IMR-90 (cell line): Measurements from ENCODE around the gene LAS1L. TPM values are rescaled to one million over a fixed set of nuclear protein-coding genes. Genes with fewer than 3 reads are reported as not detected.

Experiments
- ATAC-seq: fragments of 200-7000 bp; cut with Tn5 transposase; 2 replicates; pipeline ENCODE4 v1.9.1; 2020; ENCODE audit warnings: low read depth, mild to moderate bottlenecking, moderate library complexity
- BruUV-seq: library from RNA; stranded (reverse); fragments of 400-500 nt; replicated peaks from 2 replicates; lab custom pipeline; 2021; lab: Mats Ljungman, UMichigan
- CTCF ChIA-PET: fragments of 300-600 bp; formaldehyde crosslinking; extraction: SDS; loops from one replicate; lab custom pipeline; 2021; ENCODE audit warnings: antibody characterized with exemption; lab: Yijun Ruan, JAX
- POLR2A ChIA-PET: fragments of 300-600 bp; sonication (Branson Sonifier 250); formaldehyde crosslinking; loops from one replicate; lab custom pipeline; 2022; ENCODE audit warnings: antibody characterized with exemption; ENCODE audit not compliant: unreplicated experiment; lab: Charles Lee
- DNase-seq: peaks from one replicate; pipeline ENCODE4 v3.0.0; 2013
- H2AFZ ChIP-seq: replicated peaks from 2 replicates; pipeline ENCODE3; 2013; ENCODE audit warnings: low read length, mild to moderate bottlenecking; ENCODE audit not compliant: poor library complexity
- H2AK5ac ChIP-seq: 2 replicates; pipeline ENCODE4 v1.6.1; 2013; ENCODE audit warnings: low read depth, low read length, inconsistent platforms
- H2AK9ac ChIP-seq: replicated peaks from 2 replicates; pipeline ENCODE3; 2013; ENCODE audit warnings: mild to moderate bottlenecking, low read depth, low read length, moderate library complexity; ENCODE audit not compliant: poor library complexity
- H2BK120ac ChIP-seq: 2 replicates; pipeline ENCODE4 v1.6.1; 2013; ENCODE audit warnings: low read depth, low read length, inconsistent platforms
- H2BK15ac ChIP-seq: 3 replicates; pipeline ENCODE4 v1.6.1; 2013; ENCODE audit warnings: low read depth, low read length, inconsistent platforms
- H2BK20ac ChIP-seq: 2 replicates; pipeline ENCODE4 v1.6.1; 2013; ENCODE audit warnings: low read depth, mild to moderate bottlenecking, inconsistent platforms, low read length, moderate library complexity
- H2BK5ac ChIP-seq: 2 replicates; pipeline ENCODE4 v1.6.1; 2013; ENCODE audit warnings: mild to moderate bottlenecking, low read depth, low read length, inconsistent platforms; ENCODE audit not compliant: poor library complexity, severe bottlenecking
- H3K14ac ChIP-seq: replicated peaks from 2 replicates; pipeline ENCODE4 v1.6.1; 2013; ENCODE audit warnings: low read depth, low read length, inconsistent platforms
- H3K18ac ChIP-seq: 2 replicates; pipeline ENCODE4 v1.6.1; 2013; ENCODE audit warnings: low read depth, low read length, control low read depth
- H3K23ac ChIP-seq: 2 replicates; pipeline ENCODE4 v1.6.1; 2013; ENCODE audit warnings: low read depth, low read length, inconsistent platforms
- H3K27ac ChIP-seq: 2 replicates; pipeline ENCODE4 v1.5.1; 2013; ENCODE audit warnings: mild to moderate bottlenecking, control low read depth, low read length; ENCODE audit not compliant: insufficient read depth
- H3K27me3 ChIP-seq: 2 replicates; pipeline ENCODE4 v1.6.1; 2013; ENCODE audit warnings: low read length; ENCODE audit not compliant: control insufficient read depth, insufficient read depth
- H3K36me3 ChIP-seq: 2 replicates; pipeline ENCODE4 v1.6.1; 2013; ENCODE audit warnings: low read length, mixed read lengths; ENCODE audit not compliant: control insufficient read depth, insufficient read depth
- H3K4ac ChIP-seq: 2 replicates; pipeline ENCODE4 v1.6.1; 2013; ENCODE audit warnings: low read depth, low read length, inconsistent platforms
- H3K4me1 ChIP-seq: 2 replicates; pipeline ENCODE4 v1.6.1; 2013; ENCODE audit warnings: low read length, mixed read lengths; ENCODE audit not compliant: control insufficient read depth, insufficient read depth
- H3K4me2 ChIP-seq: 2 replicates; pipeline ENCODE4 v1.6.1; 2013; ENCODE audit warnings: low read depth, mild to moderate bottlenecking, control low read depth, low read length, moderate library complexity
- H3K4me3 ChIP-seq: 2 replicates; pipeline ENCODE4 v1.5.1; 2013; ENCODE audit warnings: low read depth, mild to moderate bottlenecking, control low read depth, low read length, moderate library complexity; ENCODE audit not compliant: insufficient read depth
- H3K56ac ChIP-seq: 2 replicates; pipeline ENCODE4 v1.6.1; 2013; ENCODE audit warnings: low read length, inconsistent platforms; ENCODE audit not compliant: insufficient read depth; ENCODE audit errors: extremely low read depth
- H3K79me1 ChIP-seq, 2 experiments: 2 replicates each; pipeline ENCODE4 v1.6.1; 2013; ENCODE audit warnings: low read length in 2 of 2, inconsistent platforms in 1 of 2, low read depth in 1 of 2
- H3K9ac ChIP-seq: 2 replicates; pipeline ENCODE4 v1.6.1; 2013; ENCODE audit warnings: low read depth, low read length, control low read depth
- H3K9me1 ChIP-seq: 2 replicates; pipeline ENCODE4 v1.6.1; 2013; ENCODE audit warnings: low read length, inconsistent platforms; ENCODE audit not compliant: insufficient read depth
- H3K9me3 ChIP-seq: 2 replicates; pipeline ENCODE4 v1.6.1; 2013; ENCODE audit warnings: low read length; ENCODE audit not compliant: control insufficient read depth, insufficient read depth
- H4K20me1 ChIP-seq: 2 replicates; pipeline ENCODE4 v1.6.1; 2013; ENCODE audit warnings: low read length, inconsistent platforms; ENCODE audit not compliant: insufficient read depth
- H4K5ac ChIP-seq: 2 replicates; pipeline ENCODE4 v1.6.1; 2013; ENCODE audit warnings: mild to moderate bottlenecking, low read depth, low read length, control low read depth
- H4K8ac ChIP-seq, 2 experiments: 2 replicates each; pipeline ENCODE4 v1.6.1; 2013; ENCODE audit warnings: low read depth in 2 of 2, low read length in 2 of 2, control low read depth in 1 of 2, inconsistent platforms in 1 of 2
- H4K91ac ChIP-seq: 2 replicates; pipeline ENCODE4 v1.6.1; 2013; ENCODE audit warnings: low read depth, low read length, inconsistent platforms; ENCODE audit not compliant: insufficient read depth
- BHLHE40 ChIP-seq: fragments of 150-350 bp; IDR thresholded peaks from 2 replicates; pipeline ENCODE4 v1.6.1; 2016; ENCODE audit warnings: mild to moderate bottlenecking, low read depth, low read length
- CEBPB ChIP-seq: IDR thresholded peaks from 2 replicates; pipeline ENCODE4 v1.6.1; 2012; ENCODE audit warnings: low read depth, low read length, improper control_type of control experiment
- CHD1 ChIP-seq: IDR thresholded peaks from 2 replicates; pipeline ENCODE4 v1.6.1; 2012; ENCODE audit warnings: low read depth, low read length, improper control_type of control experiment
- CTCF ChIP-seq: conservative IDR thresholded peaks from 2 replicates; pipeline ENCODE4 v1.5.1; 2012; ENCODE audit warnings: mild to moderate bottlenecking, low read depth, low read length, improper control_type of control experiment
- ELK1 ChIP-seq: fragments of 150-350 bp; IDR thresholded peaks from 2 replicates; pipeline ENCODE4 v1.6.1; 2016; ENCODE audit warnings: low read depth, mild to moderate bottlenecking, low read length, moderate library complexity, borderline replicate concordance
- FOS ChIP-seq: fragments of 150-350 bp; IDR thresholded peaks from 2 replicates; pipeline ENCODE4 v1.6.1; 2016; ENCODE audit warnings: low read depth, low read length
- MAFK ChIP-seq: IDR thresholded peaks from 2 replicates; pipeline ENCODE4 v1.6.1; 2012; ENCODE audit warnings: low read depth, low read length, improper control_type of control experiment
- MAZ ChIP-seq: IDR thresholded peaks from 2 replicates; pipeline ENCODE4 v1.6.1; 2012; ENCODE audit warnings: low read depth, mild to moderate bottlenecking, low read length, improper control_type of control experiment, moderate library complexity, borderline replicate concordance
- MXI1 ChIP-seq: IDR thresholded peaks from 2 replicates; pipeline ENCODE4 v1.6.1; 2012; ENCODE audit warnings: low read depth, mild to moderate bottlenecking, low read length, moderate library complexity, borderline replicate concordance
- NFE2L2 ChIP-seq: fragments of 150-350 bp; IDR thresholded peaks from 2 replicates; pipeline ENCODE4 v1.6.1; 2016; ENCODE audit warnings: low read depth, mild to moderate bottlenecking, low read length
- POLR2A ChIP-seq: IDR thresholded peaks from 2 replicates; pipeline ENCODE4 v1.6.1; 2012; ENCODE audit warnings: mild to moderate bottlenecking, low read depth, low read length
- RAD21 ChIP-seq: IDR thresholded peaks from 2 replicates; pipeline ENCODE4 v1.6.1; 2012; ENCODE audit warnings: low read length, improper control_type of control experiment
- RCOR1 ChIP-seq: IDR thresholded peaks from 2 replicates; pipeline ENCODE4 v1.6.1; 2012; ENCODE audit warnings: mild to moderate bottlenecking, low read length, improper control_type of control experiment; ENCODE audit not compliant: insufficient replicate concordance
- RFX5 ChIP-seq: IDR thresholded peaks from 2 replicates; pipeline ENCODE4 v1.8.0; 2012; ENCODE audit warnings: low read depth, mild to moderate bottlenecking, low read length, moderate library complexity
- SMC3 ChIP-seq: fragments of 150-350 bp; IDR thresholded peaks from 2 replicates; pipeline ENCODE4 v1.6.1; 2016; ENCODE audit warnings: low read depth, mild to moderate bottlenecking, antibody characterized with exemption, low read length, moderate library complexity
- USF2 ChIP-seq: fragments of 150-350 bp; IDR thresholded peaks from 2 replicates; pipeline ENCODE4 v1.6.1; 2017; ENCODE audit warnings: mild to moderate bottlenecking, antibody characterized with exemption, low read length, low read depth
- dilution Hi-C: fragments of 300-500 bp; cut with HindIII; formaldehyde crosslinking; loops from one replicate; pipeline ENCODE4 v1.14.3; 2018; ENCODE audit warnings: low sequenced_read_pairs; ENCODE audit not compliant: unreplicated experiment
- in situ Hi-C: fragments of 300-500 bp; cut with MboI; formaldehyde crosslinking; loops from 3 replicates; pipeline ENCODE4 v1.14.3; 2019; ENCODE audit warnings: low sequenced_read_pairs, inconsistent platforms, mixed read lengths
- intact Hi-C: fragments of 100-400 bp; cut with micrococcal nuclease; formaldehyde crosslinking; loops from 2 replicates; pipeline ENCODE4 v1.10.0; 2022
- polyA plus RNA-seq, 3 experiments: library from polyadenylated mRNA; depleted of rRNA; stranded (reverse); fragments of >200 nt; gene quantifications; 2 replicates each; pipeline ENCODE4 v1.2.3, GENCODE V29; 2012; ENCODE audit warnings: low replicate concordance in 1 of 3
- total RNA-seq: library from RNA; depleted of rRNA; stranded (reverse); fragments of >200 nt; gene quantifications from 2 replicates; pipeline ENCODE4 v1.2.3, GENCODE V29; 2012

The LAS1L gene
- total and polyA plus RNA-seq, 2 of the 4 experiments (the other 2 are of a cell fraction), result 22.8 to 29.2 TPM

GRCh38 chrX:65576160-65576559 is 41.6 kb upstream of the LAS1L start:
- H3K14ac ChIP-seq, result no peak overlapping the region
- no peak overlapping the region for H3K4me3 ChIP-seq
- ATAC-seq, result no peak
- dilution Hi-C loops (no loop called here), intact Hi-C loops (no loop called here), in situ Hi-C loops (no loop called here)
- H3K18ac ChIP-seq, result no peak overlapping the region
- no peaks in the 10 kb centered on the region for H3K79me1 ChIP-seq
- H3K56ac ChIP-seq, result no peak overlapping the region
- H4K5ac ChIP-seq, result no peak overlapping the region
- H2BK5ac ChIP-seq, result no peak overlapping the region
- no peaks in the 10 kb centered on the region for H3K36me3 ChIP-seq
- H3K4ac ChIP-seq, result no peak overlapping the region
- no peak overlapping the region for H2AK9ac ChIP-seq
- H3K27ac ChIP-seq, result no peak overlapping the region
- no peaks in the 10 kb centered on the region for H3K9me3 ChIP-seq
- no peak overlapping the region for H3K23ac ChIP-seq
- no peak overlapping the region for H2AFZ ChIP-seq
- no peak overlapping the region for H2AK5ac ChIP-seq
- no peak for TF ChIP-seq POLR2A
- no peak for TF ChIP-seq CEBPB
- no peak for TF ChIP-seq CTCF
- no peak for TF ChIP-seq MAFK
- no peak for TF ChIP-seq ELK1
- TF ChIP-seq NFE2L2, result no peak
- no peak for TF ChIP-seq CHD1
- no peak for TF ChIP-seq RCOR1
- no peak for TF ChIP-seq RFX5
- TF ChIP-seq MAZ, result no peak
- TF ChIP-seq FOS, result no peak
- TF ChIP-seq BHLHE40, result no peak
- TF ChIP-seq SMC3, result no peak
- TF ChIP-seq MXI1, result no peak
- no peak for TF ChIP-seq USF2
- TF ChIP-seq RAD21, result no peak
- H3K9me1 ChIP-seq, result no peaks in the 10 kb centered on the region
- H4K91ac ChIP-seq, result no peak overlapping the region
- H2BK15ac ChIP-seq, result no peak overlapping the region
- no peak overlapping the region for H2BK120ac ChIP-seq
- H3K4me1 ChIP-seq, result no peaks in the 10 kb centered on the region
- H3K27me3 ChIP-seq, result peaks cover 12% of the 10 kb centered on the region
- no peak overlapping the region for H2BK20ac ChIP-seq
- no peak for DNase-seq
- H3K9ac ChIP-seq, result no peak overlapping the region
- ChIA-PET POLR2A (no interaction called here), CTCF (no interaction called here)
- H4K8ac ChIP-seq, result no peak overlapping the region
- H3K4me2 ChIP-seq, result no peak overlapping the region
- no TSS peak for BruUV-seq
- no peaks in the 10 kb centered on the region for H4K20me1 ChIP-seq
